ENCODE data around the gene MACO1.
"Not testable (repeated sequence)": the region's sequence is repeated elsewhere in the genome, so short reads cannot be mapped to it uniquely, and the experiment has no call there.

MACO1 gene

GRCh38 chr1:25430073-25430966 lies at the start of gene MACO1:
Gene MACO1, plus strand, starts transcription at chr1:25430897. Its CDS starts 202 bp downstream, at chr1:25431099.
- H3K9me3 ChIP-seq (ENCODE audit: control insufficient read depth in 1 of 2, low read length in 2 of 2) = no peaks in the 10 kb centered on the region
- no peaks in the 10 kb centered on the region for H3K27me3 ChIP-seq (ENCODE audit: control insufficient read depth in 1 of 2, insufficient read depth in 2 of 2, low read length in 2 of 2)
- H3K9ac ChIP-seq (ENCODE audit: low read depth in 1 of 2, low read length in 2 of 2) = peak within 1 kb of the TSS; percentile 89 to 93
- H3K27ac ChIP-seq (ENCODE audit: low read depth, low read length) = peak within 1 kb of the TSS; percentile 94
- H3K36me3 ChIP-seq (ENCODE audit: control insufficient read depth in 1 of 2, insufficient read depth in 2 of 2, low read length in 2 of 2) = no peaks in the 10 kb centered on the region
- peak within 1 kb of the TSS; percentile 90 to 98 for H3K4me3 ChIP-seq (ENCODE audit: low read depth in 1 of 2, low read length in 2 of 2)
- peaks cover 40 to 45% of the 10 kb centered on the region in 2 donors for H3K4me1 ChIP-seq (ENCODE audit: control insufficient read depth in 1 of 2, insufficient read depth in 2 of 2, low read length in 2 of 2)

DNA sequence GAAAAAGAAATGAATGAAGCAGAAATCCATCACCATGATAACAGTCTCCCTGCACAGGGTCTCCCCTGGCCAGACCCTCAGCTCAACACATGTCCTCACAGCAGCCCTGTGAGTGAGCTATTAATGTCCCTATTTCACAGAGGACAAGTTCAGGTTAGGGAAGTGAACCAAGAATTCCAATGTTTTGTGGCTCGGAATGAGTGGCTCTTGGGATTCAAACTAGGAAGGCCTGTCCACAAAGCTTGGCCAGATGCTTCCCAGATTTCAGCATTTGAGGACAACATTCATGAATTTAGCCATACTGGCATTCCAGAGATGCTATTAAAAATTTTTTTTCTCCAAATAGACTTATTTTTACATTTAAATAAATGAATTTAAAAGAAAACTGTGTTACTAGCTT lies 48.2 kb upstream of the MACO1 start:
- not testable (repeated sequence) for H3K4me1 ChIP-seq (ENCODE audit: control insufficient read depth in 1 of 2, insufficient read depth in 2 of 2, low read length in 2 of 2); H3K4me3 ChIP-seq (ENCODE audit: low read depth in 1 of 2, low read length in 2 of 2); H3K9ac ChIP-seq (ENCODE audit: low read depth in 1 of 2, low read length in 2 of 2); H3K9me3 ChIP-seq (ENCODE audit: control insufficient read depth in 1 of 2, low read length in 2 of 2); H3K27ac ChIP-seq (ENCODE audit: low read depth, low read length); H3K27me3 ChIP-seq (ENCODE audit: control insufficient read depth in 1 of 2, insufficient read depth in 2 of 2, low read length in 2 of 2); H3K36me3 ChIP-seq (ENCODE audit: control insufficient read depth in 1 of 2, insufficient read depth in 2 of 2, low read length in 2 of 2)

DNA sequence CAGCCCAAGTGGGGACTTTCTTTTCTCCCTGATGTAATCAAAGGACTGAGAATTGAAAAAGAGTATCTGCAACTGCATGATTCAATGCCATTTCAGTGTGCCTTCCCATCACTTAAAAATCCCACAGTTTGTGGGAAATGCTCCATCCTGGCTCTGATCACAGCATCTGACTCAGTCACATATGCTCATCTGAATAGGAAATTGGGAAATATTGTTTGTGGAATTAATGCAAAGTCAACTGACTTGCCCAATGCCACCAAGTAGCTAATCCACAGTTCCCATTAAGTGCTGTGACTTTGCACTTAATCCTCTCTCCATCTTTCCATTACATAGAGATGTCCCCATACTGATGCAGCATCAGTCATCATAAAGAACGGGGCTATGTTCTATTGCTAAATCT lies 47.6 kb upstream of the MACO1 start:
- not testable (repeated sequence) for H3K36me3 ChIP-seq (ENCODE audit: control insufficient read depth in 1 of 2, insufficient read depth in 2 of 2, low read length in 2 of 2); H3K9ac ChIP-seq (ENCODE audit: low read depth in 1 of 2, low read length in 2 of 2); H3K27ac ChIP-seq (ENCODE audit: low read depth, low read length); H3K4me3 ChIP-seq (ENCODE audit: low read depth in 1 of 2, low read length in 2 of 2); H3K27me3 ChIP-seq (ENCODE audit: control insufficient read depth in 1 of 2, insufficient read depth in 2 of 2, low read length in 2 of 2); H3K4me1 ChIP-seq (ENCODE audit: control insufficient read depth in 1 of 2, insufficient read depth in 2 of 2, low read length in 2 of 2); H3K9me3 ChIP-seq (ENCODE audit: control insufficient read depth in 1 of 2, low read length in 2 of 2)

- H3K27me3 ChIP-seq (ENCODE audit: control insufficient read depth in 1 of 2, insufficient read depth in 2 of 2, low read length in 2 of 2); H3K4me1 ChIP-seq (ENCODE audit: control insufficient read depth in 1 of 2, insufficient read depth in 2 of 2, low read length in 2 of 2); H3K9ac ChIP-seq (ENCODE audit: low read depth in 1 of 2, low read length in 2 of 2); H3K27ac ChIP-seq (ENCODE audit: low read depth, low read length); H3K9me3 ChIP-seq (ENCODE audit: control insufficient read depth in 1 of 2, low read length in 2 of 2); H3K4me3 ChIP-seq (ENCODE audit: low read depth in 1 of 2, low read length in 2 of 2); H3K36me3 ChIP-seq (ENCODE audit: control insufficient read depth in 1 of 2, insufficient read depth in 2 of 2, low read length in 2 of 2): not testable (repeated sequence)
Observed at GRCh38 chr1:25383875-25384274, 46.8 kb upstream of the MACO1 start.

GRCh38 chr1:25387096-25387495 lies 43.6 kb upstream of the MACO1 start:
- H3K36me3 ChIP-seq (ENCODE audit: control insufficient read depth in 1 of 2, insufficient read depth in 2 of 2, low read length in 2 of 2); H3K4me1 ChIP-seq (ENCODE audit: control insufficient read depth in 1 of 2, insufficient read depth in 2 of 2, low read length in 2 of 2); H3K27me3 ChIP-seq (ENCODE audit: control insufficient read depth in 1 of 2, insufficient read depth in 2 of 2, low read length in 2 of 2); H3K4me3 ChIP-seq (ENCODE audit: low read depth in 1 of 2, low read length in 2 of 2); H3K27ac ChIP-seq (ENCODE audit: low read depth, low read length); H3K9me3 ChIP-seq (ENCODE audit: control insufficient read depth in 1 of 2, low read length in 2 of 2); H3K9ac ChIP-seq (ENCODE audit: low read depth in 1 of 2, low read length in 2 of 2): not testable (repeated sequence)

DNA sequence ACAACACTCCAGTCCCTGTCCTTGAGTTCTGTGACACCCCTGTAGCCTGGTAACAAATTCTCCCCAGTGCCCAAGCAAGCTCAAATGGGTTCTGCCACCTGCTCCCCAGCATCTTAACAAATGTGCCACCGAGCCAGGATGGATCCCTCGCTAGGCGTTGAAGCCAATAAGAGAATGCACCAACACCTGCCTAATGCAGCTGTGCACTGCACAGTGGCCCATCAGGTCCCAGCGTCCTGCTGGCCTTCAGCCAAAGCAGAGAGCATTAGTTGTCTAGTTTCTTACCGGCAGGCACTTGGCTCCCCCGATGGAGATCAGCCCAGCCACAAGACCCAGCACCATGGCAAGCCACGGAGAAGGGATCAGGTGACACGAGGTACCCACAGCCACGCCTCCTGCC lies 42.0 kb upstream of the MACO1 start:
- H3K9me3 ChIP-seq (ENCODE audit: control insufficient read depth in 1 of 2, low read length in 2 of 2); H3K27ac ChIP-seq (ENCODE audit: low read depth, low read length); H3K4me1 ChIP-seq (ENCODE audit: control insufficient read depth in 1 of 2, insufficient read depth in 2 of 2, low read length in 2 of 2); H3K9ac ChIP-seq (ENCODE audit: low read depth in 1 of 2, low read length in 2 of 2); H3K4me3 ChIP-seq (ENCODE audit: low read depth in 1 of 2, low read length in 2 of 2); H3K36me3 ChIP-seq (ENCODE audit: control insufficient read depth in 1 of 2, insufficient read depth in 2 of 2, low read length in 2 of 2); H3K27me3 ChIP-seq (ENCODE audit: control insufficient read depth in 1 of 2, insufficient read depth in 2 of 2, low read length in 2 of 2): not testable (repeated sequence)

GRCh38 chr1:25389721-25390120 lies 41.0 kb upstream of the MACO1 start:
- H3K36me3 ChIP-seq (ENCODE audit: control insufficient read depth in 1 of 2, insufficient read depth in 2 of 2, low read length in 2 of 2); H3K9me3 ChIP-seq (ENCODE audit: control insufficient read depth in 1 of 2, low read length in 2 of 2); H3K4me3 ChIP-seq (ENCODE audit: low read depth in 1 of 2, low read length in 2 of 2); H3K27ac ChIP-seq (ENCODE audit: low read depth, low read length); H3K9ac ChIP-seq (ENCODE audit: low read depth in 1 of 2, low read length in 2 of 2); H3K4me1 ChIP-seq (ENCODE audit: control insufficient read depth in 1 of 2, insufficient read depth in 2 of 2, low read length in 2 of 2); H3K27me3 ChIP-seq (ENCODE audit: control insufficient read depth in 1 of 2, insufficient read depth in 2 of 2, low read length in 2 of 2): not testable (repeated sequence)

- Histone ChIP-seq H3K27me3 (ENCODE audit: control insufficient read depth in 1 of 2, insufficient read depth in 2 of 2, low read length in 2 of 2) (no peaks in the 10 kb centered on the region), H3K36me3 (ENCODE audit: control insufficient read depth in 1 of 2, insufficient read depth in 2 of 2, low read length in 2 of 2) (no peaks in the 10 kb centered on the region), H3K4me1 (ENCODE audit: control insufficient read depth in 1 of 2, insufficient read depth in 2 of 2, low read length in 2 of 2) (no peaks in the 10 kb centered on the region)
Observed at GRCh38 chr1:25392841-25393240, 37.9 kb upstream of the MACO1 start.

DNA sequence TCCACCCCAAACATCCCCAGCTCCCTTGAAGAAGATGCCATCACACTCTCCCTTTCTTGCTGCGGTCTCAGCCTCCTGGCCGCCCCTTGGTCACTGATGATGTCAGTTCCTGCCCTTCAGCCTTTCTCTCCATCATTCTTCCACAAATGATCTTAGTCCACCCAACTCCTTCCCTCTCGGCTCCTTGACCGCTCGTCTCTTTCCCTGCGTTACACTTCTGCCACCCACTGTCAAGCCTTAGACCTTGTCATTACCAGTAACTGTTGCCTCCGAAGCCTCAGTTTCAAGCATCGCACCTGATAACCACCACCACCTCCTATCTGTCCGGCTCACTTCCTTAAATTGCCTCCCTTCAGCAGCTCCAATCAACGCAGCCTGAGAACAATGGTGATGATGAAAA lies 33.1 kb upstream of the MACO1 start:
- H3K9ac ChIP-seq (ENCODE audit: low read depth in 1 of 2, low read length in 2 of 2); H3K36me3 ChIP-seq (ENCODE audit: control insufficient read depth in 1 of 2, insufficient read depth in 2 of 2, low read length in 2 of 2); H3K9me3 ChIP-seq (ENCODE audit: control insufficient read depth in 1 of 2, low read length in 2 of 2); H3K4me1 ChIP-seq (ENCODE audit: control insufficient read depth in 1 of 2, insufficient read depth in 2 of 2, low read length in 2 of 2); H3K4me3 ChIP-seq (ENCODE audit: low read depth in 1 of 2, low read length in 2 of 2); H3K27me3 ChIP-seq (ENCODE audit: control insufficient read depth in 1 of 2, insufficient read depth in 2 of 2, low read length in 2 of 2); H3K27ac ChIP-seq (ENCODE audit: low read depth, low read length): not testable (repeated sequence)

More at GRCh38 chr1:25392841-25393240, 37.9 kb upstream of the MACO1 start:
- Histone ChIP-seq H3K27ac (ENCODE audit: low read depth, low read length) (no peak overlapping the region), H3K9me3 (ENCODE audit: control insufficient read depth in 1 of 2, low read length in 2 of 2) (no peaks in the 10 kb centered on the region), H3K4me3 (ENCODE audit: low read depth in 1 of 2, low read length in 2 of 2) (no peak overlapping the region), H3K9ac (ENCODE audit: low read depth in 1 of 2, low read length in 2 of 2) (no peak overlapping the region)

DNA sequence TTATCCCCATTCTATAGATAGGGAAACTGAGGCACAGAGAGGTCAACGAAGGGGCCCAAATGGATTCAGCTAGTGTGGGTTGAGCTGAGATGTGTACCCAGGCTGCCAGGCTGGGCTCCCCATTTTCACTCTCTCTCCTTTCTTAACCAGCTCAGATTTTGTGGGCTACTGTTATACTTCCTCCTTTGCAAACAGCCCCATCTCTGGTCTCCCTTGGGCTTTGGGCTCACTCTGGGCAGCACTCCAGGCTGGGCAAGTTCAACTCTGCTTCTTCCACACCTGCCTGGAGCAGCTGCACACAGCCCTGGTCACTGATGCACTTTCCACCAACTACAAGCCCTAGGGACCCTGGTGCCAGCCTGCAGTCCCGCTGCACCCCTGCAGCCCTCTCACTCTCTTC lies 32.6 kb upstream of the MACO1 start:
- H3K36me3 ChIP-seq (ENCODE audit: control insufficient read depth in 1 of 2, insufficient read depth in 2 of 2, low read length in 2 of 2); H3K27ac ChIP-seq (ENCODE audit: low read depth, low read length); H3K9me3 ChIP-seq (ENCODE audit: control insufficient read depth in 1 of 2, low read length in 2 of 2); H3K4me3 ChIP-seq (ENCODE audit: low read depth in 1 of 2, low read length in 2 of 2); H3K27me3 ChIP-seq (ENCODE audit: control insufficient read depth in 1 of 2, insufficient read depth in 2 of 2, low read length in 2 of 2); H3K9ac ChIP-seq (ENCODE audit: low read depth in 1 of 2, low read length in 2 of 2); H3K4me1 ChIP-seq (ENCODE audit: control insufficient read depth in 1 of 2, insufficient read depth in 2 of 2, low read length in 2 of 2): not testable (repeated sequence)

All from duodenal mucosa (tissue), 2 donors.